ENCODE data around the gene PDE12.
A peak's percentile ranks its signal among the peaks of the same experiment; 100 is the strongest.

Gene PDE12

GRCh38 chr3:57569859-57570450 is 13.9 kb downstream of the PDE12 start:
- no peak overlapping the region for H4K91ac ChIP-seq (ENCODE audit: low read depth, low read length)
- WGBS (ENCODE audit: extremely low coverage, insufficient coverage, insufficient read length): no CpG with 5 or more reads among the region's 6 CpGs
- no peak overlapping the region for H3K4me2 ChIP-seq (ENCODE audit: low read length)
- no peak overlapping the region for H3K14ac ChIP-seq (ENCODE audit: low read length)
- H3K36me3 ChIP-seq (ENCODE audit: control insufficient read depth in 1 of 2, insufficient read depth in 2 of 2, low read length in 2 of 2): peaks cover 25 to 29% of the 10 kb centered on the region in 2 experiments
- no peaks in the 10 kb centered on the region for H3K27me3 ChIP-seq (ENCODE audit: insufficient read depth, low read length)
- H4K8ac ChIP-seq (ENCODE audit: low read depth, low read length): no peak overlapping the region
- H2AK5ac ChIP-seq (ENCODE audit: low read length): no peak overlapping the region
- no peak overlapping the region for H3K9ac ChIP-seq (ENCODE audit: low read length)
- no peaks in the 10 kb centered on the region for H3K79me2 ChIP-seq (ENCODE audit: control insufficient read depth, insufficient read depth, low read length, poor library complexity)
- no peak overlapping the region for H2BK5ac ChIP-seq (ENCODE audit: low read depth, low read length, poor library complexity)
- H2BK12ac ChIP-seq (ENCODE audit: low read length): no peak overlapping the region
- H3K9me3 ChIP-seq (ENCODE audit: insufficient read depth, low read depth, low read length): no peaks in the 10 kb centered on the region
- H3K79me1 ChIP-seq (ENCODE audit: low read length): no peaks in the 10 kb centered on the region
- no peak overlapping the region for H3K23ac ChIP-seq (ENCODE audit: low read length)
- no peak overlapping the region for H2BK120ac ChIP-seq (ENCODE audit: insufficient read depth, low read length, poor library complexity)
- no peak overlapping the region for H3K18ac ChIP-seq (ENCODE audit: low read length)
- no peak overlapping the region for H3K4me3 ChIP-seq (ENCODE audit: low read depth, low read length)
- no peak for DNase-seq
- no peak overlapping the region for H2AFZ ChIP-seq (ENCODE audit: insufficient read depth, low read length, poor library complexity)
- no peaks in the 10 kb centered on the region for H3K4me1 ChIP-seq (ENCODE audit: control insufficient read depth in 1 of 2, insufficient read depth in 2 of 2, low read length in 2 of 2)
- no peak overlapping the region for H4K12ac ChIP-seq (ENCODE audit: low read depth, low read length)
- H3K4ac ChIP-seq (ENCODE audit: low read depth, low read length): no peak overlapping the region
- no peak overlapping the region for H3K27ac ChIP-seq (ENCODE audit: low read depth, low read length)

- H3K4me1 ChIP-seq (ENCODE audit: control insufficient read depth in 1 of 2, insufficient read depth in 2 of 2, low read length in 2 of 2): no peaks in the 10 kb centered on the region
- H3K27me3 ChIP-seq (ENCODE audit: insufficient read depth, low read length): no peaks in the 10 kb centered on the region
- no peak overlapping the region for H3K23ac ChIP-seq (ENCODE audit: low read length)
- H2BK5ac ChIP-seq (ENCODE audit: low read depth, low read length, poor library complexity): no peak overlapping the region
- H3K4me3 ChIP-seq (ENCODE audit: low read depth, low read length): no peak overlapping the region
- no peaks in the 10 kb centered on the region for H3K79me2 ChIP-seq (ENCODE audit: control insufficient read depth, insufficient read depth, low read length, poor library complexity)
- H3K36me3 ChIP-seq (ENCODE audit: control insufficient read depth in 1 of 2, insufficient read depth in 2 of 2, low read length in 2 of 2): peaks cover 24 to 28% of the 10 kb centered on the region in 2 experiments
- no peaks in the 10 kb centered on the region for H3K79me1 ChIP-seq (ENCODE audit: low read length)
- H4K91ac ChIP-seq (ENCODE audit: low read depth, low read length): no peak overlapping the region
- H3K27ac ChIP-seq (ENCODE audit: low read depth, low read length): no peak overlapping the region
- H3K18ac ChIP-seq (ENCODE audit: low read length): no peak overlapping the region
- H4K12ac ChIP-seq (ENCODE audit: low read depth, low read length): no peak overlapping the region
- H2BK12ac ChIP-seq (ENCODE audit: low read length): no peak overlapping the region
- no peak for DNase-seq
- WGBS (ENCODE audit: extremely low coverage, insufficient coverage, insufficient read length): no CpG with 5 or more reads among the region's 2 CpGs
- H3K4me2 ChIP-seq (ENCODE audit: low read length): no peak overlapping the region
- no peak overlapping the region for H4K8ac ChIP-seq (ENCODE audit: low read depth, low read length)
- no peaks in the 10 kb centered on the region for H3K9me3 ChIP-seq (ENCODE audit: insufficient read depth, low read depth, low read length)
- H3K4ac ChIP-seq (ENCODE audit: low read depth, low read length): no peak overlapping the region
- H2BK120ac ChIP-seq (ENCODE audit: insufficient read depth, low read length, poor library complexity): no peak overlapping the region
- H3K14ac ChIP-seq (ENCODE audit: low read length): no peak overlapping the region
- no peak overlapping the region for H3K9ac ChIP-seq (ENCODE audit: low read length)
- H2AK5ac ChIP-seq (ENCODE audit: low read length): no peak overlapping the region
- no peak overlapping the region for H2AFZ ChIP-seq (ENCODE audit: insufficient read depth, low read length, poor library complexity)
Observed at GRCh38 chr3:57570878-57571277, 14.8 kb downstream of the PDE12 start.

GRCh38 chr3:57572096-57572495 is 16.0 kb downstream of the PDE12 start:
- no peaks in the 10 kb centered on the region for H3K27me3 ChIP-seq (ENCODE audit: insufficient read depth, low read length)
- no CpG with 5 or more reads among the region's 3 CpGs for WGBS (ENCODE audit: extremely low coverage, insufficient coverage, insufficient read length)
- no peak overlapping the region for H2AK5ac ChIP-seq (ENCODE audit: low read length)

GRCh38 chr3:57575966-57576626 is 20.0 kb downstream of the PDE12 start:
- Histone ChIP-seq H3K36me3 (ENCODE audit: control insufficient read depth in 1 of 2, insufficient read depth in 2 of 2, low read length in 2 of 2) (peaks cover 36 to 50% of the 10 kb centered on the region in 2 experiments), H3K79me2 (ENCODE audit: control insufficient read depth, insufficient read depth, low read length, poor library complexity) (no peaks in the 10 kb centered on the region), H4K8ac (ENCODE audit: low read depth, low read length) (no peak overlapping the region), H2AFZ (ENCODE audit: insufficient read depth, low read length, poor library complexity) (no peak overlapping the region), H3K4me2 (ENCODE audit: low read length) (no peak overlapping the region), H3K18ac (ENCODE audit: low read length) (no peak overlapping the region), H4K91ac (ENCODE audit: low read depth, low read length) (no peak overlapping the region), H3K9me3 (ENCODE audit: insufficient read depth, low read depth, low read length) (no peaks in the 10 kb centered on the region), H3K27me3 (ENCODE audit: insufficient read depth, low read length) (no peaks in the 10 kb centered on the region), H3K79me1 (ENCODE audit: low read length) (no peaks in the 10 kb centered on the region), H3K4me1 (ENCODE audit: control insufficient read depth in 1 of 2, insufficient read depth in 2 of 2, low read length in 2 of 2) (no peaks in the 10 kb centered on the region), H3K4me3 (ENCODE audit: low read depth, low read length) (no peak overlapping the region), H3K14ac (ENCODE audit: low read length) (no peak overlapping the region), H3K27ac (ENCODE audit: low read depth, low read length) (no peak overlapping the region), H2AK5ac (ENCODE audit: low read length) (no peak overlapping the region), H2BK120ac (ENCODE audit: insufficient read depth, low read length, poor library complexity) (no peak overlapping the region), H2BK12ac (ENCODE audit: low read length) (no peak overlapping the region), H3K23ac (ENCODE audit: low read length) (no peak overlapping the region), H4K12ac (ENCODE audit: low read depth, low read length) (no peak overlapping the region), H3K4ac (ENCODE audit: low read depth, low read length) (no peak overlapping the region), H3K9ac (ENCODE audit: low read length) (no peak overlapping the region), H2BK5ac (ENCODE audit: low read depth, low read length, poor library complexity) (no peak overlapping the region)
- DNase-seq: no peak
- WGBS (ENCODE audit: extremely low coverage, insufficient coverage, insufficient read length): no CpG with 5 or more reads among the region's 3 CpGs

More at GRCh38 chr3:57572096-57572495, 16.0 kb downstream of the PDE12 start:
- Histone ChIP-seq H2BK120ac (ENCODE audit: insufficient read depth, low read length, poor library complexity) (no peak overlapping the region), H2BK12ac (ENCODE audit: low read length) (no peak overlapping the region), H4K8ac (ENCODE audit: low read depth, low read length) (no peak overlapping the region), H3K4me2 (ENCODE audit: low read length) (no peak overlapping the region), H2BK5ac (ENCODE audit: low read depth, low read length, poor library complexity) (no peak overlapping the region), H3K79me2 (ENCODE audit: control insufficient read depth, insufficient read depth, low read length, poor library complexity) (no peaks in the 10 kb centered on the region), H3K4me3 (ENCODE audit: low read depth, low read length) (no peak overlapping the region), H3K4ac (ENCODE audit: low read depth, low read length) (no peak overlapping the region), H3K4me1 (ENCODE audit: control insufficient read depth in 1 of 2, insufficient read depth in 2 of 2, low read length in 2 of 2) (no peaks in the 10 kb centered on the region), H3K14ac (ENCODE audit: low read length) (no peak overlapping the region), H3K23ac (ENCODE audit: low read length) (no peak overlapping the region), H2AFZ (ENCODE audit: insufficient read depth, low read length, poor library complexity) (no peak overlapping the region), H3K79me1 (ENCODE audit: low read length) (no peaks in the 10 kb centered on the region), H3K27ac (ENCODE audit: low read depth, low read length) (no peak overlapping the region), H3K18ac (ENCODE audit: low read length) (no peak overlapping the region), H3K36me3 (ENCODE audit: control insufficient read depth in 1 of 2, insufficient read depth in 2 of 2, low read length in 2 of 2) (peaks cover 24 to 29% of the 10 kb centered on the region in 2 experiments), H4K91ac (ENCODE audit: low read depth, low read length) (no peak overlapping the region), H3K9me3 (ENCODE audit: insufficient read depth, low read depth, low read length) (no peaks in the 10 kb centered on the region), H3K9ac (ENCODE audit: low read length) (no peak overlapping the region), H4K12ac (ENCODE audit: low read depth, low read length) (no peak overlapping the region)
- peak in 1 of 2 donors; percentile 1 for DNase-seq

Data from trophoblast cell (in vitro differentiated cells and primary cell).